ENCODE data around the gene SAMMSON. TPM values are rescaled to one million over a fixed set of nuclear protein-coding genes. Genes with fewer than 3 reads are reported as not detected.

Gene SAMMSON
- total and polyA plus RNA-seq, 2 experiments from 2014 or later = not detected

DNA sequence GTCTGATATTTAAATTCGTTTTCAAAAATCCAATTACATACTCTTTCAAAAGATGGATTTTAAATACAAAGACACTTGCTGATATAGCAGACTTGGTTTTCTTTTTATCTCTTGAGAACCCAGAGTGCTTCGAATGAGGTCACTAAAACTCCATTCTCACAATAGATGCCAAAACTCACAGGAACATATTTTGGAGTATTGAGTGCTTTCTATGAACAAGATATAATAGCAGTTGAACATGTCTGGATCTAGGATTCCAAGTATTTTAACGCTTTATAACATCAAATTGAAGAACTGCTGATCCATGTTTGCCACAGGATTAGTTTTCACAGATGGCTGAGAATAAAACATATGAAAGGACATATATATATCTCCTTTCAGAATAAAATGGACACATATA lies 113.2 kb downstream of the SAMMSON start (continued):
- TF ChIP-seq CREB1 (CRISPR knock-in tag; IDR thresholded peaks at IDR 0.05; ENCODE audit: low read depth) = no peak
- TF ChIP-seq, protein P1, sequence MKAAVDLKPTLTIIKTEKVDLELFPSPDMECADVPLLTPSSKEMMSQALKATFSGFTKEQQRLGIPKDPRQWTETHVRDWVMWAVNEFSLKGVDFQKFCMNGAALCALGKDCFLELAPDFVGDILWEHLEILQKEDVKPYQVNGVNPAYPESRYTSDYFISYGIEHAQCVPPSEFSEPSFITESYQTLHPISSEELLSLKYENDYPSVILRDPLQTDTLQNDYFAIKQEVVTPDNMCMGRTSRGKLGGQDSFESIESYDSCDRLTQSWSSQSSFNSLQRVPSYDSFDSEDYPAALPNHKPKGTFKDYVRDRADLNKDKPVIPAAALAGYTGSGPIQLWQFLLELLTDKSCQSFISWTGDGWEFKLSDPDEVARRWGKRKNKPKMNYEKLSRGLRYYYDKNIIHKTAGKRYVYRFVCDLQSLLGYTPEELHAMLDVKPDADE (IDR thresholded peaks at IDR 0.05) = no peak

DNA sequence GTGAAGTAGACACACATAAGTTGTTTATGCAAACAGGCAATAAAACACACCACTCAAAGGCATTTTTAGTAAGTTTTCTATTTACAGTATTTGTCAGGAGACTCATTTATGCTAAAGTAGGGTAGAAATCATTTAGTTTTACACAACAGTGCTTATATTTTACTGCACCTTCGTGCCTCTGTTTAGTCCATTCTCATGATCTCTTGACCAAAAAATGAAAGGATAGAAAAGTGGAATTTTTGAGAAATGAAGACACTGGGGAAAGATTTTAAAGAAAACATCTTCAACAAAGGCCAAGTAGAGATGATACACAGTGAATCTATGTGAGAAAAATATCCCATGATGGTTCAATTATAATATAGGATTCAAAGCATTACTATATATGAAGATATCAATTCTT lies 114.9 kb downstream of the SAMMSON start:
- Histone ChIP-seq H3F3A (replicated peaks; ENCODE audit: low read depth) (no peaks in the 10 kb centered on the region), H3K27ac (ENCODE audit: low read depth) (no peak overlapping the region), H2AFZ (no peak overlapping the region), H3K4me2 (no peak overlapping the region), H3K79me2 (replicated peaks; ENCODE audit: insufficient read depth) (no peaks in the 10 kb centered on the region), H3K36me3 (ENCODE audit: insufficient read depth) (no peaks in the 10 kb centered on the region), H3K9me2 (ENCODE audit: insufficient read depth) (no peaks in the 10 kb centered on the region; the same call in 1 of the 2 replicates), H4K20me1 (replicated peaks; ENCODE audit: insufficient read depth) (no peaks in the 10 kb centered on the region), H3K4me1 (ENCODE audit: insufficient read depth) (no peaks in the 10 kb centered on the region), H3K4me3 (no peak overlapping the region), H3K27me3 (ENCODE audit: insufficient read depth) (no peaks in the 10 kb centered on the region)
- Mint-ChIP-seq H3K36me3 (ENCODE audit: low read depth) (no peaks in the 10 kb centered on the region), H3K27ac (no peak overlapping the region), H3K4me1 (peaks cover 3% of the 10 kb centered on the region; the same call in 1 of the 3 replicates), H3K4me3 (no peak overlapping the region), H3K9me3 (no peaks in the 10 kb centered on the region), H3K27me3 (ENCODE audit: insufficient read depth, low read depth, poor library complexity) (no peaks in the 10 kb centered on the region)
- ATAC-seq (no peak), DNase-seq (ENCODE audit: low spot score) (no peak)
- no peak for TF ChIP-seq NANOG (IDR thresholded peaks at IDR 0.05; ENCODE audit: borderline replicate concordance)
- no peak for TF ChIP-seq ZNF331 (CRISPR knock-in tag; IDR thresholded peaks at IDR 0.05; ENCODE audit: low read depth)
- TF ChIP-seq EZH2 (IDR thresholded peaks at IDR 0.05; ENCODE audit: low read depth, unreplicated experiment) = no peak
- no peak for TF ChIP-seq POLR2AphosphoS5 (IDR thresholded peaks at IDR 0.05; ENCODE audit: low read depth)
- TF ChIP-seq ZNF114 (CRISPR knock-in tag; IDR thresholded peaks at IDR 0.05) = no peak
- TF ChIP-seq, protein P2, sequence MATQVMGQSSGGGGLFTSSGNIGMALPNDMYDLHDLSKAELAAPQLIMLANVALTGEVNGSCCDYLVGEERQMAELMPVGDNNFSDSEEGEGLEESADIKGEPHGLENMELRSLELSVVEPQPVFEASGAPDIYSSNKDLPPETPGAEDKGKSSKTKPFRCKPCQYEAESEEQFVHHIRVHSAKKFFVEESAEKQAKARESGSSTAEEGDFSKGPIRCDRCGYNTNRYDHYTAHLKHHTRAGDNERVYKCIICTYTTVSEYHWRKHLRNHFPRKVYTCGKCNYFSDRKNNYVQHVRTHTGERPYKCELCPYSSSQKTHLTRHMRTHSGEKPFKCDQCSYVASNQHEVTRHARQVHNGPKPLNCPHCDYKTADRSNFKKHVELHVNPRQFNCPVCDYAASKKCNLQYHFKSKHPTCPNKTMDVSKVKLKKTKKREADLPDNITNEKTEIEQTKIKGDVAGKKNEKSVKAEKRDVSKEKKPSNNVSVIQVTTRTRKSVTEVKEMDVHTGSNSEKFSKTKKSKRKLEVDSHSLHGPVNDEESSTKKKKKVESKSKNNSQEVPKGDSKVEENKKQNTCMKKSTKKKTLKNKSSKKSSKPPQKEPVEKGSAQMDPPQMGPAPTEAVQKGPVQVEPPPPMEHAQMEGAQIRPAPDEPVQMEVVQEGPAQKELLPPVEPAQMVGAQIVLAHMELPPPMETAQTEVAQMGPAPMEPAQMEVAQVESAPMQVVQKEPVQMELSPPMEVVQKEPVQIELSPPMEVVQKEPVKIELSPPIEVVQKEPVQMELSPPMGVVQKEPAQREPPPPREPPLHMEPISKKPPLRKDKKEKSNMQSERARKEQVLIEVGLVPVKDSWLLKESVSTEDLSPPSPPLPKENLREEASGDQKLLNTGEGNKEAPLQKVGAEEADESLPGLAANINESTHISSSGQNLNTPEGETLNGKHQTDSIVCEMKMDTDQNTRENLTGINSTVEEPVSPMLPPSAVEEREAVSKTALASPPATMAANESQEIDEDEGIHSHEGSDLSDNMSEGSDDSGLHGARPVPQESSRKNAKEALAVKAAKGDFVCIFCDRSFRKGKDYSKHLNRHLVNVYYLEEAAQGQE (IDR thresholded peaks at IDR 0.05; ENCODE audit: unreplicated experiment) = no peak
- TF ChIP-seq, protein P3, sequence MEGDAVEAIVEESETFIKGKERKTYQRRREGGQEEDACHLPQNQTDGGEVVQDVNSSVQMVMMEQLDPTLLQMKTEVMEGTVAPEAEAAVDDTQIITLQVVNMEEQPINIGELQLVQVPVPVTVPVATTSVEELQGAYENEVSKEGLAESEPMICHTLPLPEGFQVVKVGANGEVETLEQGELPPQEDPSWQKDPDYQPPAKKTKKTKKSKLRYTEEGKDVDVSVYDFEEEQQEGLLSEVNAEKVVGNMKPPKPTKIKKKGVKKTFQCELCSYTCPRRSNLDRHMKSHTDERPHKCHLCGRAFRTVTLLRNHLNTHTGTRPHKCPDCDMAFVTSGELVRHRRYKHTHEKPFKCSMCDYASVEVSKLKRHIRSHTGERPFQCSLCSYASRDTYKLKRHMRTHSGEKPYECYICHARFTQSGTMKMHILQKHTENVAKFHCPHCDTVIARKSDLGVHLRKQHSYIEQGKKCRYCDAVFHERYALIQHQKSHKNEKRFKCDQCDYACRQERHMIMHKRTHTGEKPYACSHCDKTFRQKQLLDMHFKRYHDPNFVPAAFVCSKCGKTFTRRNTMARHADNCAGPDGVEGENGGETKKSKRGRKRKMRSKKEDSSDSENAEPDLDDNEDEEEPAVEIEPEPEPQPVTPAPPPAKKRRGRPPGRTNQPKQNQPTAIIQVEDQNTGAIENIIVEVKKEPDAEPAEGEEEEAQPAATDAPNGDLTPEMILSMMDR (conservative IDR thresholded peaks at IDR 0.05; ENCODE audit: low read depth in 2 of 2) = no peak

Data from GM23338 (cell line).